Measurements from ENCODE around the gene SLF2. TPM values are rescaled to one million over a fixed set of nuclear protein-coding genes. Genes with fewer than 3 reads are reported as not detected.
"Not testable (repeated sequence)": the region's sequence is repeated elsewhere in the genome, so short reads cannot be mapped to it uniquely, and the experiment has no call there.

SLF2 gene
- total RNA-seq, 2 experiments from 2014 or later, result 45.1 to 46.5 TPM

GRCh38 chr10:100968062-100968736 lies 55.4 kb downstream of the SLF2 start:
- POLR2A ChIA-PET, result no interaction called here
- Mint-ChIP-seq H3K36me3 (peaks cover 2% of the 10 kb centered on the region), H3K27ac (no peak overlapping the region), H3K4me3 (peak overlapping the region; percentile 63), H3K27me3 (peaks cover 5% of the 10 kb centered on the region), H3K9me3 (no peaks in the 10 kb centered on the region), H3K4me1 (peaks cover 4% of the 10 kb centered on the region)
- DNase-seq (no peak), ATAC-seq (ENCODE audit: low read depth) (no peak)

- peak overlapping the region; percentile 63 for H3K4me3 Mint-ChIP-seq
- H3K4me1 Mint-ChIP-seq, result peaks cover 4% of the 10 kb centered on the region
- H3K27ac Mint-ChIP-seq, result no peak overlapping the region
- H3K27me3 Mint-ChIP-seq, result peaks cover 5% of the 10 kb centered on the region
- ATAC-seq (ENCODE audit: low read depth) (no peak), DNase-seq (no peak)
- H3K9me3 Mint-ChIP-seq, result no peaks in the 10 kb centered on the region
- H3K36me3 Mint-ChIP-seq, result peaks cover 2% of the 10 kb centered on the region
- POLR2A ChIA-PET, result no interaction called here
Measured at GRCh38 chr10:100968863-100969186, 56.1 kb downstream of the SLF2 start.

- peaks cover 4% of the 10 kb centered on the region for H3K4me1 Mint-ChIP-seq
- H3K27ac Mint-ChIP-seq, result no peak within 1 kb of the TSS
- peaks cover 2% of the 10 kb centered on the region for H3K36me3 Mint-ChIP-seq
- H3K27me3 Mint-ChIP-seq, result peaks cover 5% of the 10 kb centered on the region
- DNase-seq (peak; percentile 66), ATAC-seq (ENCODE audit: low read depth) (peak; percentile 65)
- H3K4me3 Mint-ChIP-seq, result peak within 1 kb of the TSS; percentile 63
- H3K9me3 Mint-ChIP-seq, result no peaks in the 10 kb centered on the region
- POLR2A ChIA-PET, result no interaction called here
Measured at GRCh38 chr10:100969187-100970075, 56.7 kb downstream of the SLF2 start, which contains the start of gene SEMA4G. Gene SEMA4G, plus strand, starts transcription at chr10:100969504. Its CDS starts 3,409 bp downstream, at chr10:100972913.

- peaks cover 4% of the 10 kb centered on the region for H3K4me1 Mint-ChIP-seq
- peaks cover 5% of the 10 kb centered on the region for H3K27me3 Mint-ChIP-seq
- H3K9me3 Mint-ChIP-seq, result no peaks in the 10 kb centered on the region
- DNase-seq (no peak), ATAC-seq (ENCODE audit: low read depth) (peak; percentile 24)
- H3K27ac Mint-ChIP-seq, result no peak overlapping the region
- POLR2A ChIA-PET, result no interaction called here
- peaks cover 2% of the 10 kb centered on the region for H3K36me3 Mint-ChIP-seq
- H3K4me3 Mint-ChIP-seq, result peak overlapping the region; percentile 12
Measured at GRCh38 chr10:100970076-100970913, 57.5 kb downstream of the SLF2 start.

GRCh38 chr10:100970914-100971811 lies 58.4 kb downstream of the SLF2 start:
- Mint-ChIP-seq H3K36me3 (no peaks in the 10 kb centered on the region), H3K4me1 (peaks cover 4% of the 10 kb centered on the region), H3K4me3 (no peak overlapping the region), H3K27me3 (peaks cover 5% of the 10 kb centered on the region), H3K27ac (no peak overlapping the region), H3K9me3 (no peaks in the 10 kb centered on the region)
- ATAC-seq (ENCODE audit: low read depth) (no peak), DNase-seq (no peak)
- POLR2A ChIA-PET, result no interaction called here

- H3K4me3 Mint-ChIP-seq, result no peak overlapping the region
Measured at GRCh38 chr10:100972115-100972903, 59.5 kb downstream of the SLF2 start.

GRCh38 chr10:100972904-100973535 lies 60.3 kb downstream of the SLF2 start:
- H3K27ac Mint-ChIP-seq, result no peak overlapping the region
- no peak for DNase-seq
- POLR2A ChIA-PET, result interaction anchor here (0.5 kb wide), 1 partner anchor 51 kb away, joined by 3 read pairs; no protein-coding TSS in a partner anchor

More at GRCh38 chr10:100972115-100972903, 59.5 kb downstream of the SLF2 start:
- POLR2A ChIA-PET, result no interaction called here
- Mint-ChIP-seq H3K9me3 (no peaks in the 10 kb centered on the region), H3K36me3 (no peaks in the 10 kb centered on the region), H3K27me3 (peaks cover 5% of the 10 kb centered on the region), H3K4me1 (peaks cover 4% of the 10 kb centered on the region), H3K27ac (no peak overlapping the region)
- ATAC-seq (ENCODE audit: low read depth), result no peak
- no peak for DNase-seq

GRCh38 chr10:100975397-100975796 lies 62.6 kb downstream of the SLF2 start:
- H3K4me1 Mint-ChIP-seq; H3K36me3 Mint-ChIP-seq; H3K27me3 Mint-ChIP-seq; ATAC-seq (ENCODE audit: low read depth); H3K4me3 Mint-ChIP-seq; POLR2A ChIA-PET; H3K27ac Mint-ChIP-seq; DNase-seq; H3K9me3 Mint-ChIP-seq: not testable (repeated sequence)

More at GRCh38 chr10:100972904-100973535, 60.3 kb downstream of the SLF2 start:
- no peak overlapping the region for H3K4me3 Mint-ChIP-seq
- H3K4me1 Mint-ChIP-seq, result peaks cover 4% of the 10 kb centered on the region
- no peak for ATAC-seq (ENCODE audit: low read depth)
- H3K9me3 Mint-ChIP-seq, result no peaks in the 10 kb centered on the region
- H3K27me3 Mint-ChIP-seq, result peaks cover 5% of the 10 kb centered on the region
- H3K36me3 Mint-ChIP-seq, result no peaks in the 10 kb centered on the region

GRCh38 chr10:100976906-100977305 lies 64.1 kb downstream of the SLF2 start:
- POLR2A ChIA-PET, result interaction anchor here (0.6 kb wide), 1 partner anchor 15 kb away, joined by 3 read pairs; no protein-coding TSS in a partner anchor
- no peaks in the 10 kb centered on the region for H3K9me3 Mint-ChIP-seq
- H3K27ac Mint-ChIP-seq, result no peak overlapping the region
- no peak overlapping the region for H3K4me3 Mint-ChIP-seq
- H3K27me3 Mint-ChIP-seq, result no peaks in the 10 kb centered on the region
- ATAC-seq (ENCODE audit: low read depth) (no peak), DNase-seq (no peak)
- no peaks in the 10 kb centered on the region for H3K36me3 Mint-ChIP-seq
- no peaks in the 10 kb centered on the region for H3K4me1 Mint-ChIP-seq

GRCh38 chr10:100977436-100977835 lies 64.7 kb downstream of the SLF2 start:
- H3K4me1 Mint-ChIP-seq, result no peaks in the 10 kb centered on the region
- H3K27ac Mint-ChIP-seq, result no peak overlapping the region
- H3K9me3 Mint-ChIP-seq, result no peaks in the 10 kb centered on the region
- H3K36me3 Mint-ChIP-seq, result no peaks in the 10 kb centered on the region
- POLR2A ChIA-PET, result no interaction called here
- H3K4me3 Mint-ChIP-seq, result no peak overlapping the region
- ATAC-seq (ENCODE audit: low read depth) (no peak), DNase-seq (no peak)
- no peaks in the 10 kb centered on the region for H3K27me3 Mint-ChIP-seq

GRCh38 chr10:100978121-100978900 lies 65.5 kb downstream of the SLF2 start:
- DNase-seq, result no peak
- H3K4me3 Mint-ChIP-seq, result no peak overlapping the region
- no peaks in the 10 kb centered on the region for H3K27me3 Mint-ChIP-seq
- ATAC-seq (ENCODE audit: low read depth), result no peak
- H3K4me1 Mint-ChIP-seq, result no peaks in the 10 kb centered on the region
- no peaks in the 10 kb centered on the region for H3K36me3 Mint-ChIP-seq
- no peak overlapping the region for H3K27ac Mint-ChIP-seq
- H3K9me3 Mint-ChIP-seq, result no peaks in the 10 kb centered on the region
- POLR2A ChIA-PET, result no interaction called here
